DOHH2 (cell line): ENCODE measurements around the gene TPMT.

Experiments
- H3F3A ChIP-seq: fragments of 200-600 bp; sonication (generic), shearing (Covaris generic); 2 replicates; pipeline ENCODE4 v1.6.0; 2016; ENCODE audit warnings: antibody characterized with exemption, mild to moderate bottlenecking; ENCODE audit not compliant: control insufficient read depth, insufficient read depth
- H3K27ac ChIP-seq: fragments of 200-600 bp; sonication (generic); 2 replicates; pipeline ENCODE4 v1.5.1; 2014; ENCODE audit warnings: low read depth, mild to moderate bottlenecking, low read length, moderate library complexity
- H3K27me3 ChIP-seq: fragments of 200-600 bp; sonication (generic); 2 replicates; pipeline ENCODE4 v1.6.1; 2014; ENCODE audit warnings: mild to moderate bottlenecking, low read length, mixed read lengths; ENCODE audit not compliant: control insufficient read depth
- H3K36me3 ChIP-seq: fragments of 200-600 bp; sonication (generic); 2 replicates; pipeline ENCODE4 v1.6.1; 2014; ENCODE audit warnings: mild to moderate bottlenecking, low read length, moderate library complexity, mixed read lengths; ENCODE audit not compliant: control insufficient read depth
- H3K4me1 ChIP-seq: fragments of 200-600 bp; sonication (generic); 2 replicates; pipeline ENCODE4 v1.6.1; 2014; ENCODE audit warnings: mild to moderate bottlenecking, low read length, mixed read lengths; ENCODE audit not compliant: control insufficient read depth
- H3K4me2 ChIP-seq: fragments of 200-600 bp; sonication (generic); 2 replicates; pipeline ENCODE4 v1.6.0; 2014; ENCODE audit warnings: mild to moderate bottlenecking, low read length, moderate library complexity
- H3K4me3 ChIP-seq: fragments of 200-600 bp; sonication (generic); 2 replicates; pipeline ENCODE4 v1.5.1; 2014; ENCODE audit warnings: mild to moderate bottlenecking, low read length, mixed read lengths
- H3K79me2 ChIP-seq: fragments of 200-600 bp; sonication (generic); 2 replicates; pipeline ENCODE4 v1.6.1; 2014; ENCODE audit warnings: mild to moderate bottlenecking, low read length, mixed read lengths; ENCODE audit not compliant: control insufficient read depth
- H3K9me2 ChIP-seq: fragments of 200-600 bp; sonication (generic); replicated peaks from 2 replicates; pipeline ENCODE4 v1.6.1; 2014; ENCODE audit warnings: mild to moderate bottlenecking, low read length, mixed read lengths; ENCODE audit not compliant: control insufficient read depth
- H3K9me3 ChIP-seq: fragments of 200-600 bp; sonication (generic); 2 replicates; pipeline ENCODE4 v1.6.1; 2014; ENCODE audit warnings: antibody characterized with exemption, low read length, mixed read lengths; ENCODE audit not compliant: control insufficient read depth, insufficient read depth
- H4K20me1 ChIP-seq: fragments of 200-600 bp; sonication (generic); 2 replicates; pipeline ENCODE4 v1.6.0; 2014; ENCODE audit warnings: low read depth, mild to moderate bottlenecking, antibody characterized with exemption, low read length, moderate library complexity; ENCODE audit not compliant: control insufficient read depth, insufficient read depth
- CTCF ChIP-seq: fragments of 200-600 bp; sonication (generic); IDR thresholded peaks from one replicate; pipeline ENCODE4 v1.5.1; 2014; ENCODE audit warnings: antibody characterized with exemption, mild to moderate bottlenecking, low read depth, low read length; ENCODE audit not compliant: poor library complexity, severe bottlenecking
- EZH2phosphoT487 ChIP-seq: fragments of 200-600 bp; sonication (generic); IDR thresholded peaks from 2 replicates; pipeline ENCODE4 v1.6.1; 2017; ENCODE audit warnings: borderline replicate concordance, mild to moderate bottlenecking, antibody characterized with exemption, low read length, moderate library complexity, mixed read lengths

The TPMT gene

GRCh38 chr6:18118330-18118729, 36.5 kb downstream of the TPMT start:
- Histone ChIP-seq H3F3A (no peaks in the 10 kb centered on the region), H3K9me2 (no peaks in the 10 kb centered on the region), H3K4me3 (no peak overlapping the region), H3K4me1 (no peaks in the 10 kb centered on the region), H3K27ac (no peak overlapping the region), H3K9me3 (no peaks in the 10 kb centered on the region), H4K20me1 (no peaks in the 10 kb centered on the region), H3K36me3 (no peaks in the 10 kb centered on the region), H3K79me2 (no peaks in the 10 kb centered on the region), H3K4me2 (no peak overlapping the region), H3K27me3 (no peaks in the 10 kb centered on the region)
- no peak for TF ChIP-seq CTCF
- no peak for TF ChIP-seq EZH2phosphoT487

GRCh38 chr6:18117136-18117535, 37.7 kb downstream of the TPMT start:
- no peaks in the 10 kb centered on the region for H3K79me2 ChIP-seq
- no peaks in the 10 kb centered on the region for H3K4me1 ChIP-seq
- H3K27me3 ChIP-seq = no peaks in the 10 kb centered on the region
- H4K20me1 ChIP-seq = no peaks in the 10 kb centered on the region
- H3K9me2 ChIP-seq = no peaks in the 10 kb centered on the region
- H3F3A ChIP-seq = no peaks in the 10 kb centered on the region
- no peaks in the 10 kb centered on the region for H3K9me3 ChIP-seq
- H3K4me3 ChIP-seq = no peak overlapping the region
- H3K4me2 ChIP-seq = no peak overlapping the region
- no peaks in the 10 kb centered on the region for H3K36me3 ChIP-seq
- no peak for TF ChIP-seq EZH2phosphoT487
- no peak for TF ChIP-seq CTCF
- no peak overlapping the region for H3K27ac ChIP-seq

GRCh38 chr6:18115356-18115755, 39.5 kb downstream of the TPMT start:
- TF ChIP-seq CTCF = no peak
- no peak for TF ChIP-seq EZH2phosphoT487
- H3K27me3 ChIP-seq = no peaks in the 10 kb centered on the region
- no peaks in the 10 kb centered on the region for H3K4me1 ChIP-seq
- H3K4me2 ChIP-seq = no peak overlapping the region
- no peaks in the 10 kb centered on the region for H3F3A ChIP-seq
- H3K4me3 ChIP-seq = no peak overlapping the region
- H3K27ac ChIP-seq = no peak overlapping the region
- H3K9me3 ChIP-seq = no peaks in the 10 kb centered on the region
- no peaks in the 10 kb centered on the region for H3K36me3 ChIP-seq
- H3K79me2 ChIP-seq = no peaks in the 10 kb centered on the region
- H3K9me2 ChIP-seq = no peaks in the 10 kb centered on the region
- H4K20me1 ChIP-seq = no peaks in the 10 kb centered on the region

- no peaks in the 10 kb centered on the region for H3K79me2 ChIP-seq
- no peaks in the 10 kb centered on the region for H4K20me1 ChIP-seq
- H3K9me2 ChIP-seq = no peaks in the 10 kb centered on the region
- no peak for TF ChIP-seq CTCF
- no peak for TF ChIP-seq EZH2phosphoT487
- no peaks in the 10 kb centered on the region for H3K4me1 ChIP-seq
- no peak overlapping the region for H3K4me2 ChIP-seq
- no peaks in the 10 kb centered on the region for H3K9me3 ChIP-seq
- no peaks in the 10 kb centered on the region for H3K36me3 ChIP-seq
- H3K27ac ChIP-seq = no peak overlapping the region
- no peaks in the 10 kb centered on the region for H3K27me3 ChIP-seq
- H3F3A ChIP-seq = no peaks in the 10 kb centered on the region
- no peak overlapping the region for H3K4me3 ChIP-seq
These were observed 44.7 kb downstream of the TPMT start for GRCh38 chr6:18110162-18110561.
